Measurements from ENCODE around the gene PCNX4.
A peak's percentile ranks its signal among the peaks of the same experiment; 100 is the strongest.

PCNX4 gene

GRCh38 chr14:60184905-60185555, 93.3 kb downstream of the PCNX4 start:
- in situ Hi-C loops (cut with MboI; ENCODE audit: low sequenced_read_pairs), result loop anchor here (10.0 to 25.0 kb wide), 2 partner anchors 380 to 548 kb away; no protein-coding TSS in a partner anchor
- Histone ChIP-seq H3K36me3 (replicated peaks) (no peaks in the 10 kb centered on the region), H3K9me3 (no peaks in the 10 kb centered on the region), H3K27me3 (ENCODE audit: low read depth) (no peaks in the 10 kb centered on the region), H3K4me3 (no peak overlapping the region), H3K4me1 (0 out of 2 replicates have a peak, but pooled peaks cover 4% of the 10 kb centered on the region)
- peak in 1 of 2 experiments; percentile 22 for DNase-seq (ENCODE audit: low spot score in 2 of 2)

- Histone ChIP-seq H3K4me1 (0 out of 2 replicates have a peak, but pooled peaks cover 4% of the 10 kb centered on the region), H3K4me3 (no peak overlapping the region), H3K36me3 (replicated peaks) (no peaks in the 10 kb centered on the region), H3K9me3 (no peaks in the 10 kb centered on the region), H3K27me3 (ENCODE audit: low read depth) (no peaks in the 10 kb centered on the region)
- DNase-seq (ENCODE audit: low spot score in 2 of 2), result no peak
- in situ Hi-C loops (cut with MboI; ENCODE audit: low sequenced_read_pairs), result loop anchor here (10.0 to 25.0 kb wide), 2 partner anchors 377 to 551 kb away; no protein-coding TSS in a partner anchor
Observed at GRCh38 chr14:60188115-60188514, 96.4 kb downstream of the PCNX4 start.

- H3K27me3 ChIP-seq (ENCODE audit: low read depth), result no peaks in the 10 kb centered on the region
- H3K9me3 ChIP-seq, result no peaks in the 10 kb centered on the region
- no peak overlapping the region for H3K4me3 ChIP-seq
- 0 out of 2 replicates have a peak, but pooled peaks cover 4% of the 10 kb centered on the region for H3K4me1 ChIP-seq
- in situ Hi-C loops (cut with MboI; ENCODE audit: low sequenced_read_pairs), result loop anchor here (10.0 to 25.0 kb wide), 2 partner anchors 376 to 551 kb away; no protein-coding TSS in a partner anchor
- no peaks in the 10 kb centered on the region for H3K36me3 ChIP-seq (replicated peaks)
- no peak for DNase-seq (ENCODE audit: low spot score in 2 of 2)
Observed at GRCh38 chr14:60188696-60189095, 97.0 kb downstream of the PCNX4 start.

GRCh38 chr14:60189923-60190840, 98.5 kb downstream of the PCNX4 start:
- in situ Hi-C loops (cut with MboI; ENCODE audit: low sequenced_read_pairs), result loop anchor here (10.0 to 25.0 kb wide), 2 partner anchors 375 to 553 kb away; no protein-coding TSS in a partner anchor
- no peak overlapping the region for H3K4me3 ChIP-seq

GRCh38 chr14:60195179-60195810, 103.6 kb downstream of the PCNX4 start:
- H3K9me3 ChIP-seq, result 0 out of 2 replicates have a peak, but pooled peaks cover 3% of the 10 kb centered on the region
- H3K36me3 ChIP-seq (replicated peaks), result no peaks in the 10 kb centered on the region
- DNase-seq (ENCODE audit: low spot score in 2 of 2), result no peak
- in situ Hi-C loops (cut with MboI; ENCODE audit: low sequenced_read_pairs), result loop anchor here (25.0 kb wide), 1 partner anchor 558 kb away; no protein-coding TSS in a partner anchor
- H3K4me3 ChIP-seq, result no peak overlapping the region
- no peaks in the 10 kb centered on the region for H3K4me1 ChIP-seq
- no peaks in the 10 kb centered on the region for H3K27me3 ChIP-seq (ENCODE audit: low read depth)

More at GRCh38 chr14:60189923-60190840, 98.5 kb downstream of the PCNX4 start:
- Histone ChIP-seq H3K9me3 (no peaks in the 10 kb centered on the region), H3K4me1 (0 out of 2 replicates have a peak, but pooled peaks cover 2% of the 10 kb centered on the region), H3K36me3 (replicated peaks) (no peaks in the 10 kb centered on the region), H3K27me3 (ENCODE audit: low read depth) (no peaks in the 10 kb centered on the region)
- DNase-seq (ENCODE audit: low spot score in 2 of 2), result no peak

GRCh38 chr14:60196291-60196690, 104.6 kb downstream of the PCNX4 start:
- Histone ChIP-seq H3K4me1 (no peaks in the 10 kb centered on the region), H3K27me3 (ENCODE audit: low read depth) (no peaks in the 10 kb centered on the region), H3K9me3 (0 out of 2 replicates have a peak, but pooled peaks cover 3% of the 10 kb centered on the region), H3K4me3 (no peak overlapping the region), H3K36me3 (replicated peaks) (no peaks in the 10 kb centered on the region)
- in situ Hi-C loops (cut with MboI; ENCODE audit: low sequenced_read_pairs), result loop anchor here (25.0 kb wide), 1 partner anchor 559 kb away; no protein-coding TSS in a partner anchor
- no peak for DNase-seq (ENCODE audit: low spot score in 2 of 2)

GRCh38 chr14:60197629-60198303, 106.0 kb downstream of the PCNX4 start:
- in situ Hi-C loops (cut with MboI; ENCODE audit: low sequenced_read_pairs), result loop anchor here (25.0 kb wide), 1 partner anchor 560 kb away; no protein-coding TSS in a partner anchor
- Histone ChIP-seq H3K27me3 (ENCODE audit: low read depth) (no peaks in the 10 kb centered on the region), H3K4me3 (no peak overlapping the region), H3K36me3 (replicated peaks) (no peaks in the 10 kb centered on the region), H3K9me3 (0 out of 2 replicates have a peak, but pooled peaks cover 3% of the 10 kb centered on the region), H3K4me1 (no peaks in the 10 kb centered on the region)
- DNase-seq (ENCODE audit: low spot score in 2 of 2), result no peak

GRCh38 chr14:60199321-60199720, 107.6 kb downstream of the PCNX4 start:
- no peaks in the 10 kb centered on the region for H3K27me3 ChIP-seq (ENCODE audit: low read depth)
- no peak for DNase-seq (ENCODE audit: low spot score in 2 of 2)
- no peaks in the 10 kb centered on the region for H3K4me1 ChIP-seq
- in situ Hi-C loops (cut with MboI; ENCODE audit: low sequenced_read_pairs), result loop anchor here (25.0 kb wide), 1 partner anchor 562 kb away; no protein-coding TSS in a partner anchor
- H3K36me3 ChIP-seq (replicated peaks), result no peaks in the 10 kb centered on the region
- H3K4me3 ChIP-seq, result no peak overlapping the region
- 0 out of 2 replicates have a peak, but pooled peaks cover 3% of the 10 kb centered on the region for H3K9me3 ChIP-seq

- H3K27me3 ChIP-seq (ENCODE audit: low read depth), result no peaks in the 10 kb centered on the region; the same call in 1 of the 2 replicates
- in situ Hi-C loops (cut with MboI; ENCODE audit: low sequenced_read_pairs), result no loop called here
- no peak overlapping the region for H3K4me3 ChIP-seq
- no peaks in the 10 kb centered on the region for H3K36me3 ChIP-seq (replicated peaks)
- DNase-seq (ENCODE audit: low spot score in 2 of 2), result no peak
- H3K9me3 ChIP-seq, result no peaks in the 10 kb centered on the region
- no peaks in the 10 kb centered on the region for H3K4me1 ChIP-seq
Observed at GRCh38 chr14:60204104-60204842, 112.5 kb downstream of the PCNX4 start.

- Histone ChIP-seq H3K36me3 (replicated peaks) (no peaks in the 10 kb centered on the region), H3K4me1 (no peaks in the 10 kb centered on the region), H3K27me3 (ENCODE audit: low read depth) (no peaks in the 10 kb centered on the region; the same call in 1 of the 2 replicates), H3K9me3 (no peaks in the 10 kb centered on the region), H3K4me3 (no peak overlapping the region)
- DNase-seq (ENCODE audit: low spot score in 2 of 2), result no peak
- in situ Hi-C loops (cut with MboI; ENCODE audit: low sequenced_read_pairs), result no loop called here
Observed at GRCh38 chr14:60204843-60205774, 113.4 kb downstream of the PCNX4 start.

GRCh38 chr14:60206249-60206670, 114.5 kb downstream of the PCNX4 start:
- DNase-seq (ENCODE audit: low spot score in 2 of 2), result no peak
- in situ Hi-C loops (cut with MboI; ENCODE audit: low sequenced_read_pairs), result no loop called here
- Histone ChIP-seq H3K4me3 (no peak overlapping the region), H3K4me1 (no peaks in the 10 kb centered on the region), H3K27me3 (ENCODE audit: low read depth) (no peaks in the 10 kb centered on the region; the same call in 1 of the 2 replicates), H3K36me3 (replicated peaks) (no peaks in the 10 kb centered on the region), H3K9me3 (no peaks in the 10 kb centered on the region)

All from HAP-1 (cell line).